Loucy (cell line): ENCODE measurements around the gene STARD8.

ENCODE experiments used
- EZH2phosphoT487 ChIP-seq: fragments of 200-600 bp; IDR thresholded peaks from 2 replicates; pipeline ENCODE4 v1.6.1; 2018; ENCODE audit warnings: antibody characterized with exemption, mild to moderate bottlenecking, moderate library complexity, borderline replicate concordance
- TF ChIP-seq, protein P1 (sequence below): fragments of 200-600 bp; sonication (generic); conservative IDR thresholded peaks from 2 replicates; pipeline ENCODE4 v1.5.1; 2014; ENCODE audit warnings: mild to moderate bottlenecking, antibody characterized with exemption, low read length

DNA sequence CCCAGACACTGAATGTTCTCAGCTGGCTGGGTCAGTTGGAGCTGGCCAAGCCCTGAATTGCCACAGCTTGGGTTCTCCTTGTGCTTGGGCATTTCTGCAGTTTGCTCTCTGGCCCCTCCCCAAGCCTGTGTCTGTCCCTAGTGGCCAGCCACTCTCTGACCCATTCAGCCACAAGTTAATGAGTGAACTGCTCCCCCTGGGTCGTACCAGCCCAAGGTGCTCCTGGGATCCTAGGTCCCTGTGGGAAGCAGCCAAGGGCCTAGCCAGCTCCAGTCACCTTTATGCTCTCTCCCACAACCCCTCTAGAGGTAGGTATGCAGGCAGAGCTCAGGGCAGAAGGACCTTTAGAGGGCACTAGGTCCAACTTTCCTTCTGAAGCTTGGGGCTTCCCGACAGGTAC lies 51.5 kb downstream of the STARD8 start:
- TF ChIP-seq, protein P1, sequence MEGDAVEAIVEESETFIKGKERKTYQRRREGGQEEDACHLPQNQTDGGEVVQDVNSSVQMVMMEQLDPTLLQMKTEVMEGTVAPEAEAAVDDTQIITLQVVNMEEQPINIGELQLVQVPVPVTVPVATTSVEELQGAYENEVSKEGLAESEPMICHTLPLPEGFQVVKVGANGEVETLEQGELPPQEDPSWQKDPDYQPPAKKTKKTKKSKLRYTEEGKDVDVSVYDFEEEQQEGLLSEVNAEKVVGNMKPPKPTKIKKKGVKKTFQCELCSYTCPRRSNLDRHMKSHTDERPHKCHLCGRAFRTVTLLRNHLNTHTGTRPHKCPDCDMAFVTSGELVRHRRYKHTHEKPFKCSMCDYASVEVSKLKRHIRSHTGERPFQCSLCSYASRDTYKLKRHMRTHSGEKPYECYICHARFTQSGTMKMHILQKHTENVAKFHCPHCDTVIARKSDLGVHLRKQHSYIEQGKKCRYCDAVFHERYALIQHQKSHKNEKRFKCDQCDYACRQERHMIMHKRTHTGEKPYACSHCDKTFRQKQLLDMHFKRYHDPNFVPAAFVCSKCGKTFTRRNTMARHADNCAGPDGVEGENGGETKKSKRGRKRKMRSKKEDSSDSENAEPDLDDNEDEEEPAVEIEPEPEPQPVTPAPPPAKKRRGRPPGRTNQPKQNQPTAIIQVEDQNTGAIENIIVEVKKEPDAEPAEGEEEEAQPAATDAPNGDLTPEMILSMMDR, result no peak
- no peak for TF ChIP-seq EZH2phosphoT487
